ENCODE data around the gene PCDH17. TPM values are rescaled to one million over a fixed set of nuclear protein-coding genes. Genes with fewer than 3 reads are reported as not detected.

The PCDH17 gene
- total RNA-seq, 1 donor from 2014 or later: 40.2 TPM

DNA sequence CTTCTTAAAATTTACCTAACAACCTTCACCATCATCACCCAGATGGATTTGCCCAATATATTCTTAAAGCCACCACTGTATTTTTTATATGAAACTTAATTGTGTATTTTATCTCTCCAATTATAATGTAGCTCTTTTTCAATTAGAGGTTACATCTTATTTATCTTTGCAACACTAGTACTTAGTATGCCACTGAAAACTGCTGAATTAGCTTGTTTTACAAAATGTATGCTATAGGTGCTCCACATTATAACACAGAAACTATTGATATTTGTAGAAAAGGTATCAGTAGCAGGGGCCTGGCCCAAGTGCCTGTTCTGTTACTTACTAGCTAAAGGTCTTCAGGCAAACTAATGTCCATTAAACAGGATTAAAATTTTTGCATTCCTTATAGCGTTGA, 35.8 kb upstream of the PCDH17 start:
- no peaks in the 10 kb centered on the region for H3K9me3 Mint-ChIP-seq (ENCODE audit: unreplicated experiment)
- H3K36me3 Mint-ChIP-seq (ENCODE audit: low read depth, unreplicated experiment): no peaks in the 10 kb centered on the region
- H3K27me3 Mint-ChIP-seq (ENCODE audit: unreplicated experiment): no peaks in the 10 kb centered on the region
- no peak for DNase-seq (ENCODE audit: low spot score)
- H3K27ac Mint-ChIP-seq (ENCODE audit: unreplicated experiment): no peak overlapping the region
- no peaks in the 10 kb centered on the region for H3K4me1 Mint-ChIP-seq (ENCODE audit: unreplicated experiment)
- TF ChIP-seq, protein P1, sequence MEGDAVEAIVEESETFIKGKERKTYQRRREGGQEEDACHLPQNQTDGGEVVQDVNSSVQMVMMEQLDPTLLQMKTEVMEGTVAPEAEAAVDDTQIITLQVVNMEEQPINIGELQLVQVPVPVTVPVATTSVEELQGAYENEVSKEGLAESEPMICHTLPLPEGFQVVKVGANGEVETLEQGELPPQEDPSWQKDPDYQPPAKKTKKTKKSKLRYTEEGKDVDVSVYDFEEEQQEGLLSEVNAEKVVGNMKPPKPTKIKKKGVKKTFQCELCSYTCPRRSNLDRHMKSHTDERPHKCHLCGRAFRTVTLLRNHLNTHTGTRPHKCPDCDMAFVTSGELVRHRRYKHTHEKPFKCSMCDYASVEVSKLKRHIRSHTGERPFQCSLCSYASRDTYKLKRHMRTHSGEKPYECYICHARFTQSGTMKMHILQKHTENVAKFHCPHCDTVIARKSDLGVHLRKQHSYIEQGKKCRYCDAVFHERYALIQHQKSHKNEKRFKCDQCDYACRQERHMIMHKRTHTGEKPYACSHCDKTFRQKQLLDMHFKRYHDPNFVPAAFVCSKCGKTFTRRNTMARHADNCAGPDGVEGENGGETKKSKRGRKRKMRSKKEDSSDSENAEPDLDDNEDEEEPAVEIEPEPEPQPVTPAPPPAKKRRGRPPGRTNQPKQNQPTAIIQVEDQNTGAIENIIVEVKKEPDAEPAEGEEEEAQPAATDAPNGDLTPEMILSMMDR (IDR thresholded peaks at IDR 0.05; ENCODE audit: unreplicated experiment): no peak
- no peak overlapping the region for H3K4me3 Mint-ChIP-seq (ENCODE audit: unreplicated experiment)

DNA sequence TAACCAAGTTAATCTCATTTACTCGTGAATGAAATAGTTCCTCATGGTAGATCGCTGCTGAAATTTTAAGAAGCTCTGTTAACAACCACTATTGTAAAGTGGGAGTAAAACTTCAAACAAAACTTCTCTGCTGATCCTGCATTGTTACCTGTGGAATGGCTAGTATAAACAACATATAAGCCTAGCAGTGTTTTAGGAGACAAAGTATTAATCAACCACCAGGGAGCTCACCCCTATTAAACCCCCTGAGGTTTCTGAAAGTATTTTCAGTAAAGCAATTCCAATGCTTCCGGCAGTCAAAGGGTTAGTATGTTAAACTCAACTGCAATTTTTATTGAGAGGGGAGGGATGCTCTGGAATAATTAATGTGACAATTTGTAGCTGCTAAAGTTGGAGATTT, 30.0 kb upstream of the PCDH17 start:
- H3K27me3 Mint-ChIP-seq (ENCODE audit: unreplicated experiment): peaks cover 1% of the 10 kb centered on the region
- no peaks in the 10 kb centered on the region for H3K4me1 Mint-ChIP-seq (ENCODE audit: unreplicated experiment)
- H3K4me3 Mint-ChIP-seq (ENCODE audit: unreplicated experiment): no peak overlapping the region
- no peak for DNase-seq (ENCODE audit: low spot score)
- no peaks in the 10 kb centered on the region for H3K9me3 Mint-ChIP-seq (ENCODE audit: unreplicated experiment)
- TF ChIP-seq, protein P1 (IDR thresholded peaks at IDR 0.05; ENCODE audit: unreplicated experiment): no peak
- H3K36me3 Mint-ChIP-seq (ENCODE audit: low read depth, unreplicated experiment): no peaks in the 10 kb centered on the region
- H3K27ac Mint-ChIP-seq (ENCODE audit: unreplicated experiment): no peak overlapping the region

DNA sequence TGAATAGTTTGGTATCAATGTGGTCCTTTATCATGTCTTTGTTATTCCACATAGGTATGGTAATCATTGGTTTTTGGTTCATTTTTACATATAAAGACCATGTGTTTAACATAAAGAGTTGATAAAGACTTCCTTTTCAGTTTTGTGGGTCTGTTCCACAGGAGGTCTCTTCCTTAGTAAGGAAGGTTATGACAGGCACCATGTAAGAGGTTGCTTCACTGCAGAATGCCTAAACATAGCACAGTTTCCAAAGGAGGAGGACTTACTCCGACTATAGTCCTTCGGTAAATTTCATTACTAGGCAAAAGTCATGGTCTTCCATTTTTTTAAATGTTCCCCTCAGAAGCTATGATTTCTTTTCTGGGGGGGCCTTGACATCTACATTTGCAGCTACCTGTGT, 27.1 kb upstream of the PCDH17 start:
- TF ChIP-seq, protein P1 (IDR thresholded peaks at IDR 0.05; ENCODE audit: unreplicated experiment): no peak
- Mint-ChIP-seq H3K4me3 (ENCODE audit: unreplicated experiment) (no peak overlapping the region), H3K27ac (ENCODE audit: unreplicated experiment) (no peak overlapping the region), H3K27me3 (ENCODE audit: unreplicated experiment) (peaks cover 1% of the 10 kb centered on the region), H3K36me3 (ENCODE audit: low read depth, unreplicated experiment) (no peaks in the 10 kb centered on the region), H3K4me1 (ENCODE audit: unreplicated experiment) (no peaks in the 10 kb centered on the region), H3K9me3 (ENCODE audit: unreplicated experiment) (no peaks in the 10 kb centered on the region)
- no peak for DNase-seq (ENCODE audit: low spot score)

DNA sequence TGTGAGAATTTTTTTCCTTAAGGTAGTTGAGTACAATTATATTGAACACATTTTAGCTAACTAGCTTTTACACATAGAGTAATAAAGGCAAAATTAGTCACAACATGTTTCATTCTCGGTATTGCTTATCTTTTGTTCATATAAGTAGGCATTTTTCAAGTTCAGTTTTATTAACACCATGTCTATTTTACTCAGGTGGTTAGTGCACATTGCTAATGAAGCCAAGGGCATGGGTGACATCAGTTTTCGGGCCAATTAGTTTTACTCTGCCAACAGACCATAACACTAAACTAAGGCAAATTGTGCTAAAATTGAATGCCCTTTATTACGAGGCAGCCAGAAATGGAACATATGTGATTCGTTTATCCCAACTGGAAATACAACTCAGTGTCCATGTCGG, 19.6 kb upstream of the PCDH17 start:
- peaks cover 1% of the 10 kb centered on the region for H3K27me3 Mint-ChIP-seq (ENCODE audit: unreplicated experiment)
- H3K27ac Mint-ChIP-seq (ENCODE audit: unreplicated experiment): no peak overlapping the region
- no peak for DNase-seq (ENCODE audit: low spot score)
- no peak overlapping the region for H3K4me3 Mint-ChIP-seq (ENCODE audit: unreplicated experiment)
- no peaks in the 10 kb centered on the region for H3K4me1 Mint-ChIP-seq (ENCODE audit: unreplicated experiment)
- TF ChIP-seq, protein P1 (IDR thresholded peaks at IDR 0.05; ENCODE audit: unreplicated experiment): no peak
- no peaks in the 10 kb centered on the region for H3K36me3 Mint-ChIP-seq (ENCODE audit: low read depth, unreplicated experiment)
- H3K9me3 Mint-ChIP-seq (ENCODE audit: unreplicated experiment): no peaks in the 10 kb centered on the region

GRCh38 chr13:57612568-57612967, 19.0 kb upstream of the PCDH17 start:
- Mint-ChIP-seq H3K4me3 (ENCODE audit: unreplicated experiment) (no peak overlapping the region), H3K9me3 (ENCODE audit: unreplicated experiment) (no peaks in the 10 kb centered on the region), H3K4me1 (ENCODE audit: unreplicated experiment) (no peaks in the 10 kb centered on the region), H3K27ac (ENCODE audit: unreplicated experiment) (no peak overlapping the region), H3K36me3 (ENCODE audit: low read depth, unreplicated experiment) (no peaks in the 10 kb centered on the region), H3K27me3 (ENCODE audit: unreplicated experiment) (peaks cover 1% of the 10 kb centered on the region)
- DNase-seq (ENCODE audit: low spot score): no peak
- TF ChIP-seq, protein P1 (IDR thresholded peaks at IDR 0.05; ENCODE audit: unreplicated experiment): no peak

All from endothelial cell (in vitro differentiated cells).